ENCODE data around the gene RETREG3.
"Not testable (repeated sequence)": the region's sequence is repeated elsewhere in the genome, so short reads cannot be mapped to it uniquely, and the experiment has no call there.

RETREG3 gene

DNA sequence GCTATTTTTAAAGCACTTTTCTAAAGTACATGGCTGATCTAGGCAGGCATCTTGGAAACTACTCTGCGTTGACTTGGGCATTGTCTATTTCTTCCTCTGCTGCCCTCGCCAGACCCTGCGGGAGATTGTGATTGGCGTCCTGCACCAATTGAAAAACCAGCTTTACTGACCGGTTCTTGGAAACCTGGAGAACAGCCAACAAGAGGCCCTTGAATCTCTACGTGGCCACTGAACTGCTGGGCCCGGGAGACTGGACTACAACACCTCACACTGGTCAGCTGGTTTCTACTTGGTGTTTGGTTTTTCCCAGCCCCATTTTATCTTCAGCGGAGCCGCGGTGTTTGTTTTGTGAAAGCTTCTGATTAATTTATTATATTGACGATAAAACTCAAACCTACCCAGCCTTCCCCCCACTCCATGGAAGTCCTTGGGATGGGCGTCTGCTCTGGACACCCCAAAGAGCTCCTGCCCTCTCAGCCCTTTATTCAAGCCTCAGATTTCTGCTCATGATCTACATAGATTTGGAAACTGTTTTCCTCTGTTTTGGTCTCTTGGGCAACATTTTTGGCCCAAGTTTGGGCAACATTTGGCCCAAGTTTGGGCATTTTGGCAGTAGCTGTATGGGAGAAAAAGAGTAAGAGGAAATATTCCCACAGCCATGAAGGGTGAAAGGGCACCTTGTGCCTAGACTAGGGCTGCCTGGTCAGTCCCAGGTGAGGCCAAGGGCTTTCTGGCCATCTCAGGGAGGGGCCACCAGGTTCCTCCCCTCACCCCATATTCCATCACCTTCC, 37.5 kb downstream of the RETREG3 start:
- DNase-seq (ENCODE audit: low read depth in 2 of 2), result no peak

DNA sequence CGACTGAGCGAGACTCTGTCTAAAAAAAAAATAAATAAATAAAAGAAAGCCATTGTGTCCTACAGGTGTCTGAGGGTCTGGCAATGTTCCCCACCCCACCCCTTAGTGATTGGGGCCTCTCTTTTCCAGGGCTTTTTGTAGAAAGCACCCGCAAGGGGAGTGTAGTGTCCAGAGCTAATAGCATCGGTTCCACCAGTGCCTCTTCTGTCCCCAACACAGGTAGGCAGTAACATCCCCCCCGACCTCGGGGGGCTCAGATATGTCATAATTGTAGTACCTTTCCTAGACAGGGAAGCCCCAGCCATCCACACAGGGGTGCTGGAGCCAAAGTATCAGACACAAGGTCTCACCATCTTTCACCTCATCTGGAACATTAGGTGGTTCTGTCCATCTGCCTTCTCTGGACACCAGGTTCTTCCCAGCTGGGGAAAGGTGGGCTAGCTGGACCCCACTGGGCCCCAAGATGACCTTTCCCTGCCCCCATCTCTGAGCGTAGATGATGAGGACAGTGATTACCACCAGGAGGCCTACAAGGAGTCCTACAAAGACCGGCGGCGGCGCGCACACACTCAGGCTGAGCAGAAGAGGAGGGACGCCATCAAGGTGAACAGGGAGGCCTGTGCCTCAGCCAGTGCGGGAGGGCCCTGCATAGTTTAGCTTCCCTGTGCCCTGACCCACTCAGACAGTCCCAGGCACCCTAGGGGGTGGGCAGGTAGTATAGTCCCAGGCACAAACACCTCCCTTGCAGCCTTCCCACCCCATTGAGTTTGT, 40.6 kb downstream of the RETREG3 start:
- no peak for DNase-seq (ENCODE audit: low read depth in 2 of 2)

DNA sequence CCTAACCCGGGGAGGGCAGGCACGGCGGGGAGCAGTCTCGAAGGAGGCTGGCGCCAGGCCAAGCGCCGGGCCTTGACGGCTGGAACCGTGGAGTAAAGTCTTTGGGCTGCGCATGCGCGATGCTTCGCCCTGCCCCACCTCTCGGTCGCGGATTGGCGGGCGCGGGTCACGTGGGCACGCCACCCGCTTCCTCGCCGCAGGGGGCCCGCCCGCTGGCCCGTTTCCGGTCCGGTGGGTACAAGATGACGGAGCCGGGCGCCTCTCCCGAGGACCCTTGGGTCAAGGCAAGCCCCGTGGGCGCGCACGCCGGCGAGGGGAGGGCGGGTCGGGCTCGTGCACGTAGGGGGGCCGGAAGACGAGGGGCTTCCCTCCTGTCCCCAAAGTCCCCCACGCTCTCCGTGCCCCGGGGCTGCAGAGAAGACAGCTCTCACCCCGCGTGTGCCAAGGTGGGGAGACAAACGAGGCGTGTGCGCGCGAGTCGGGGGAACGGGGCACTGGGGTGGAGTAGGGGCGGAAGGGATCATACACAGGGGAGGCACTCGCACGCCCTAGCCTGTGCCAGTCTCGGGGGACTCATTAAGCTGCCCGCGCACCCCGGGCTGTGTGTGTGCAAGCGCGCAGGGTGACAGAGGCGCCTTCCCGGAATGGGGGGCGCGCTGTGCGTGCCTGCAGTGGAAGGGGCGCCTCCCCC, 42.1 kb downstream of the RETREG3 start, which contains the start of gene MLX:
Gene MLX, plus strand, starts transcription at position 218 of the 691 bp plus-strand sequence. Its CDS starts 25 bp downstream, at position 243.
- peak; percentile 90 to 92 for DNase-seq (ENCODE audit: low read depth in 2 of 2)

DNA sequence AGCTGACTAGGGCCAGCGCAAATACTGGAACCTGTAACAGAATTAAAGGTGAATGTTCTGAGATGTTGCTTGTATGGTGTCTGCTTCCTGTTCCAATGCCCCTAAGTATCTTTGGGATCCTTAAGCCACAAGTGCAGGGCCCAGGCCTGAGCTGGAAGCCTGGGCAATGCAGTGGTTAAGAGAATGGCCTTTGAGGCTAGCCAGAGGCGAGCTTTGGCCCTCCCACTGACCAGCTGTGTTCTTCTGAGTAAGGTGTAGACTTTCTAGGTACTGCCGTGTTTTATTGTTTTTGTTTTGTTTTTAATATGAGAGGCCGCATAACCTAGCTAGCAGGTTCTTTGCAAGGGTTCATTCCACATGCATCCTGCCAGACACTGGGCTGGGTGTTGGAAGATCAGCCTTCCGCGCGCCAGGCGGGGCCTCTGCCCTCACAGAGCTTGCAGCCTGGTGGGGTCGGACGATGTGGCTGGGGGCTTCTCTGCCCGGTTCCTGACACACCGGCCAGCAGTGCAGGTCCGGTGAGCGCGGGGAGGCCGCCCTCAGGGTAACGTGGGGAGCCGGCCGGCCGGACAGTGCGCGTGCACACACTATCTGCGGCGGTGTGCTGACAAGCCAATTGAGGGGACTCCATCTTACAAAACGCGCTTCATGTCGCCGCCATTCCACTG, 42.8 kb downstream of the RETREG3 start:
- DNase-seq (ENCODE audit: low read depth in 2 of 2), result no peak

DNA sequence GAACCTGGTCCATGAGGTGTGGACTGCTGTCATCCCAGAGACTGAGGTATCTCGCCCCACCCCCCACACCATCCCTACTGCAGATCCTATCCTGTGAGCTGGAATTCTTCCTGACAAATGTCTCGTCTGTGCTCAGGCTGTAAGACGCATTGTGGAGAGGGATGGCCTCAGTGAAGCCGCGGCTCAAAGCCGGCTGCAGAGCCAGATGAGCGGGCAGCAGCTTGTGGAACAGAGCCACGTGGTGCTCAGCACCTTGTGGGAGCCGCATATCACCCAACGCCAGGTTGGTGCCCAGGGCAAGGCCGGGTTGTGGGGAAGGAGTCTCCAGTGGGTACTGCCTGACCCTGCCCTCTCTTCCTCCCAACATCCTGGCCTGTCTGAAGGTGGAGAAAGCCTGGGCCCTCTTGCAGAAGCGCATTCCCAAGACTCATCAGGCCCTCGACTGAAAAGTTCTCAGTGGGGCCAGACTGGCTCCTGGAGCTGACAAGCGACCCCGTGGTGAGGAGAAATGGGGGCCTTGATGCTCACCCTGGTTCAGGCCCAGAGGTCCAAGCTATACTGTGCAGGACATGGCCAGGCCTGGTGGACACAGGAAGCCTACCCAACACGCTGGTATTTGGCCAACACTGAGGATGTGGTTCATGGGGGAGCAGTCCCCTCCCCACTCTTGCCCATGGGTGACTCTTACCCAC, 43.5 kb downstream of the RETREG3 start:
- DNase-seq (ENCODE audit: low read depth in 2 of 2), result no peak

DNA sequence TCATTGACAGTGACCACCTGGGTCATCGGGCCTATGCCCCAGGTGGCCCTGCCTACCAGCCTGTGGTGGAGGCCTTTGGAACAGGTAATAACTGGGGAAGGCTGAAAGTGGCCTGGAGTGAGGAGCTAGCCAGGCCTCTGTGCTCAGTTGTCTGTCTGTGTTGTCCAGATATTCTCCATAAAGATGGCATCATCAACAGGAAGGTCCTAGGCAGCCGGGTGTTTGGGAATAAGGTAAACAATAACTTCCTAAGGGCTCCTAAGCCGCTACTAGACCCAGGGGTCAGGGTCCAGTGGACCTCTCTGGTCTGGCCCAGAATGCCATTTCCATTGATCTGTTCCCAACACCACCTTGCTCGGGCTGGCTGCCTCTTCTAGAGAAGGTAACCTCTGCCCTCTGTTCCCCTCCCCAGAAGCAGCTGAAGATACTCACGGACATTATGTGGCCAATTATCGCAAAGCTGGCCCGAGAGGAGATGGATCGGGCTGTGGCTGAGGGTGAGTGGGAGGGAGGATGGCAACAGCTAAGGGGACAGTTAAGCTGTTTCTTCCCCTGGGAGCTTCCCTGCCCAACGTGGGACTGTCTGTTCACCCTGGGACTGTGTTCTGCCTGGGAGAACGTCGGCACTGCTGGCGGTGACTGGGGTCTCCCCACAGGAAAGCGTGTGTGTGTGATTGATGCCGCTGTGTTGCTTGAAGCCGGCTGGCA, 44.2 kb downstream of the RETREG3 start:
- DNase-seq (ENCODE audit: low read depth in 2 of 2), result no peak

DNA sequence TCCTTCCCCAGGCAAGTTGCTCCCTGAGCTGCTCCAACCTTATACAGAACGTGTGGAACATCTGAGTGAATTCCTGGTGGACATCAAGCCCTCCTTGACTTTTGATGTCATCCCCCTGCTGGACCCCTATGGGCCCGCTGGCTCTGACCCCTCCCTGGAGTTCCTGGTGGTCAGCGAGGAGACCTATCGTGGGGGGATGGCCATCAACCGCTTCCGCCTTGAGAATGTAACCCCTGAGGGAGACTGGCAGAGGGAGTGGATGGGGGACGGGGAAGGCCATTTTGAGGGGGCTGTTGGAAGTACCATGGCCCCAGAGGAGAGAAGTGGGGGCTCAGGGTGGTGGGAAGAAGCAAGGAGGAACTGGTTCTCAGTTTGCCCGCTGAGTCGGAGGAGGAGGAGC, 45.2 kb downstream of the RETREG3 start:
- no peak for DNase-seq (ENCODE audit: low read depth in 2 of 2)

DNA sequence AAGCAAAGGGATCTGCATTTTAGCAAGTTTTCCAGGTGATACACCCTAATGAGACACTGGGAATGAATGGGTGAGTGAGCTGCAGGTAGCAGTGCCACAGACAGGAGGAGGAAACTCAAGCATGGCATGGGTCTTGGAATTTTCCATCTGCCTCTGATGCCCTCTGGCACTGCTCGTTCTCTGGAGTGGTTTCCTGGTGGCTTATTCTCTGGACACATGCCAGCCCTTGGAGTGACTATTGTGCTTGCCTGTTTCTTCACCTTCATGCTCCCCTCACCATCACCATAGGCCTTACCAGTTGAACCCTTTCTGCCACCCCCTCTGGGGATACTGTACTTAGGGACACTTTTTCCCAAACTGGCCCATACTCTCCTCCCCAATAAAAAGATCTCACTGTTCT, 45.6 kb downstream of the RETREG3 start:
- no peak for DNase-seq (ENCODE audit: low read depth in 2 of 2)

DNA sequence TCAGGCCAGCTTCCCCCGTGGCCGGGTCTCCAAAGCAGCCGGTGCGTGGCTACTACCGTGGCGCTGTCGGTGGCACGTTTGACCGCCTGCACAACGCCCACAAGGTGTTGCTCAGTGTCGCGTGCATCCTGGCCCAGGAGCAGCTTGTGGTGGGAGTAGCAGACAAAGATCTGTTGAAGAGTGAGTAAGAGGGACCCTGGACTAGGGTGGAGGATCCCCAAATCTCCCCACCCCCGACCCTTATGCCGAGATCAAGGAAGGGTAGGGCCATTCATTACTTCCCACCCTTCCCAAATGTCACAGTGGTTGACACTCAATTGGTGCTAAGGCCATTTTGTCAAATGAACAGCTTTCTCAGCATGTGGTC, 46.0 kb downstream of the RETREG3 start:
- no peak for DNase-seq (ENCODE audit: low read depth in 2 of 2)

DNA sequence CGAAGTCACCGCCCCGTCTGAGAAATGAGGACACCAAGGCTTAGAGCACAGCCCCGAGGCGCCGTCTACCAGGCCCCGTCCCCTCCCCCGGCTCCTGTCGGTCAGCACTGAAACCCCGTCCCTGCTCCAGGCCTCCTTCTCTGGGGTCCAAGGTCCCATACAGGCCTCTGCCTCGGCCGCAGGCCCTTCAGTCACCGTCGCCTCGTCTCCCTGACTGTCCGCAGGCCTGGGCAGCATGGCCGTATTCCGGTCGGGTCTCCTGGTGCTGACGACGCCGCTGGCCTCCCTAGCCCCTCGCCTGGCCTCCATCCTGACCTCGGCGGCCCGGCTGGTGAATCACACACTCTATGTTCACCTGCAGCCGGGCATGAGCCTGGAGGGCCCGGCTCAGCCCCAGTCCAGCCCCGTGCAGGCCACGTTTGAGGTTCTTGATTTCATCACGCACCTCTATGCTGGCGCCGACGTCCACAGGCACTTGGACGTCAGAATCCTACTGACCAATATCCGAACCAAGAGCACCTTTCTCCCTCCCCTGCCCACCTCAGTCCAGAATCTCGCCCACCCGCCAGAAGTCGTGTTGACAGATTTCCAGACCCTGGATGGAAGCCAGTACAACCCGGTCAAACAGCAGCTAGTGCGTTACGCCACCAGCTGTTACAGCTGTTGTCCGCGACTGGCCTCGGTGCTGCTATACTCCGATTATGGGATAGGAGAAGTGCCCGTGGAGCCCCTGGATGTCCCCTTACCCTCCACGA, 46.6 kb downstream of the RETREG3 start:
- no peak for DNase-seq (ENCODE audit: low read depth in 2 of 2)

DNA sequence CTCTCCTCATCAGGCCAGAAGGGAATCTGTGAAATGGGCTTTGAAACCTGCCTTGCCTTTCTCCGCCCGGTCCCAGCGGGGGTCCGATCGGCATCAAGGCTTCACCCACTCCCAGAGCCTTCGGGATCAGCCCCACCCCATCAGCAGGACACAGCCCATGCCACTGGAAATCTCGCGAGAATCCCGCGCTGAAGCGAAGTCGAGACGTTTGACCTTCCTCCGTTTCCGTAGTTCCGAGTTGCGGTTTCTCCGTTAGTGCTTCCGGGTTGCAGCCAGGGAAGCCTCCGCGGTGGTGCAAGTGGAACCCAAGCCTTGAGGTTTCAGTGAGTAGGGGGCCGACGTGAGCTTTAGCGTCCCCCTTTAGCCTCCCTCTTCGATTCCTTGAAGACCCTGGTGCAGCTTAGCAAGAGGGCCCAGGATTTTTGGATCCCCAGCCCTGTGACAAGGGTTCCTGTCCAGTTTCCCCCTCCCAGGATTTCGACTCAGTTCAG, 47.2 kb downstream of the RETREG3 start, which contains the start of gene COASY:
Gene COASY, plus strand, starts transcription at position 252 of the 491 bp plus-strand sequence. CDS start 475 bp downstream, outside the sequence.
- DNase-seq (ENCODE audit: low read depth in 2 of 2), result peak; percentile 85 to 88

DNA sequence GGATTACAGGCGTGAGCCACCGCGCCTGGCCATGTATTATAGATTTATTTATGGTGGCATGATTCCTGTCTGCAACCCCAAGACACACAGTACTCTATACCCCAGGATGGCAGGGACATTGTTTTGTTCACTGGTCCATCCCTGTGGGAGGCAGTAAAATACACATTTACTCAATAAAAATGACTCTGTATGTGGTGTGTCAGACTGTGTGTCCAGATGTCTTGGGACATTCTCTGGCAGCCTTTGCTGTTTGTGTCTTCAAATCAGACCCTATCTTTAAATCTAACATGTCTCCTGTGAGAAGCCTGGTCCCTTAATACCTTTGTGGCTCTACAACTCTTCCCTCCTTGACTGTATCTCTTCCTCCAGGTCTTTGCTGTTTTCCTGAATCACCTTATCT, 48.9 kb downstream of the RETREG3 start:
- DNase-seq (ENCODE audit: low read depth in 2 of 2), result no peak

DNA sequence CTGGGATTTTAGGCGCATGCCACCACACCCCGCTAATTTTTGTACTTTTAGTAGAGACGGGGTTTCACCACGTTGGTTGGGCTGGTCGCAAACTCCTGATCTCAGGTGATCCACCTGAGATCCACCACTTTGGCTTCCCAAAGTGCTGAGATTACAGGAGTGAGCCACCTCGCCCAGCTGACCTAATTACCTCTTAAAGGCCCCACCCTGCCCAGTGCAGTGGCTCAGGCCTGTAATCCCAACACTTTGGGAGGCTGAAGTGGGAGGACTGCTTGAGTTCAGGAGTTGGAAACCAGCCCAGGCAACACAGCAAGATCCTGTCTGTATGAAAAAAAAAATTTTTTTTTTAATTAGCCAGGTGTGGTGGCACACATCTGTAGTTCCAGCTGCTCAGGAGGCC, 50.1 kb downstream of the RETREG3 start:
- no peak for DNase-seq (ENCODE audit: low read depth in 2 of 2)

DNA sequence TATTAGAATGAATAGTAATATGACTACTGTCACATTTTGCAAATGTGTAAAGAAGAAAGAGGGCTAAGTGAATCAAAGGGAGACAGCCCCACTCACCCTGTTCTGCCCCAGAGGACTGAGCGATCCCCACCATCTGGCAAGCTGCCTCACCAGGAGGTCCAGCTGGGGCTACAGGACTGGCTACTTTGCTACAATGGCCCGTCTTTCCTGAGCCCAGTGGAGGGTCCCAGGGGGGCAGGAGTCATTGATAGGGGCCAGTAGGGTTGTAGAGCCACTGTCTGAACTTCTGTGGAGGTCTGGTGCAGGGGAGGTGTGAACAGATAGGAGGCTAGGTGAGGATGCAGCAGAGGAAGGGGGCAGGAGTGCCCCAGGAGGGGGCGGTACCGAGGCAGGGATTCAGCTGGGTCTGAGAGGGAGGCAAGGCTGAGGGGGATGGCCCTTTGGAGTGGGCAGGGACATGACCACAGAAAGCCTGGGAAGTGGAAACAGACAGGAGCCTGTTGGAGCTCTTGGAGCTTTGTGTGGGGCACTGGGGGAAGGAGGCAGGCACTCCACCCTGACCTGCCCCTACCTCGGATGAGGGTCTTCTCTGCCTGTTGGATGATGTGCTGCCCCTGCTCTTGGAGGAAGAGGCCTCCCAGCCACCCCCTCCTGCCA, 53.1 kb downstream of the RETREG3 start:
- DNase-seq (ENCODE audit: low read depth in 2 of 2), result not testable (repeated sequence)

DNA sequence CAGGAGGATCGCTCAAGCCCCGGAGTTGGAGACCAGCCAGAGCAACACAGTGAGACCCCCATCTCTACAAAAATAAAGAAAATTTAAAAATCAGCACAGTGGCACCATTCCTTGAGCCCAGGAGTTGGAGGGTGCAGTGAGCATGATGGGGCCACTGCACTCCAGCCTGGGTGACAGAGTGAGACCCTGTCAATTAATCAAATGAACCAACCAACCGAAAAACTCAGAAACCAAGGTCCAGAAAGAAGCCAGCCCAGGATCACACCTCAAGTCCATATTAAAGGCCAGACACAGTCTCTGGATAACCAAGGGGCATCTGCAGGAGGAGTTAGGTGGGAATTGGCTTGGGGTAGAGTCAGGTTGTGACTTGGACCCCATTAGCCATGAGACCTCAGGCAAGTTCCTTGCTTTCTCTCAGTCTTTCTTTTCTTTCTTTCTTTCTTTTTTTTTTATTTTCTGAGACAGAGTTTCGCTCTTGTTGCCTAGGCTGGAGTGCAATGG, 54.0 kb downstream of the RETREG3 start:
- no peak for DNase-seq (ENCODE audit: low read depth in 2 of 2)

DNA sequence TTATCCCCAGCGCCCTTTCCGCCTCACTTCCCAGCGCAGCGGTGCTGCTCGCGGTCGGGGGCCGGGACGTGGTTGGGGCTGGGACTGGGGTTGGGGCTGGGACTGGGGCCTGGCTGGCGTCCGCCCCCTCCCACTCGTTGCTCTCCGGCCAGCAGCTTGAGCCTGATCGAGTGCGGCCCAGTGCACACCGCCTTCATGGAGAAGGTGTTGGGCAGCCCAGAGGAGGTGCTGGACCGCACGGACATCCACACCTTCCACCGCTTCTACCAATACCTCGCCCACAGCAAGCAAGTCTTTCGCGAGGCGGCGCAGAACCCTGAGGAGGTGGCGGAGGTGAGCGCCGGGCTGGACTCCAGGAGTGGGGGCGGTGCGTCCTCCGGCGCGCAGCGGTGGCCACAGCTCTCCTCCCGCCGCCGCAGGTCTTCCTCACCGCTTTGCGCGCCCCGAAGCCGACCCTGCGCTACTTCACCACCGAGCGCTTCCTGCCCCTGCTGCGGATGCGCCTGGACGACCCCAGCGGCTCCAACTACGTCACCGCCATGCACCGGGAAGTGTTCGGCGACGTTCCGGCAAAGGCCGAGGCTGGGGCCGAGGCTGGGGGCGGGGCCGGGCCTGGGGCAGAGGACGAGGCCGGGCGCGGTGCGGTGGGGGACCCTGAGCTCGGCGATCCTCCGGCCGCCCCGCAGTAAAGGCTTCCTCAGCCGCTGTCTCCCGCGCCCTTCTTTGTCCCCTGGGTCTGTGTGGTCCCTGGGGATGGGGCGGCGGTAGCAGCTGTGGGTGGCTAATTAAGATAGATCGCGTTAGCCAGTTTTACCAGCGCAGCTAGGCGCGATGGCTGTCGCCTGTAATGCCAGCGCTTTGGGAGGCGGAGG, 54.7 kb downstream of the RETREG3 start:
- DNase-seq (ENCODE audit: low read depth in 2 of 2), result peak; percentile 79 to 82

DNA sequence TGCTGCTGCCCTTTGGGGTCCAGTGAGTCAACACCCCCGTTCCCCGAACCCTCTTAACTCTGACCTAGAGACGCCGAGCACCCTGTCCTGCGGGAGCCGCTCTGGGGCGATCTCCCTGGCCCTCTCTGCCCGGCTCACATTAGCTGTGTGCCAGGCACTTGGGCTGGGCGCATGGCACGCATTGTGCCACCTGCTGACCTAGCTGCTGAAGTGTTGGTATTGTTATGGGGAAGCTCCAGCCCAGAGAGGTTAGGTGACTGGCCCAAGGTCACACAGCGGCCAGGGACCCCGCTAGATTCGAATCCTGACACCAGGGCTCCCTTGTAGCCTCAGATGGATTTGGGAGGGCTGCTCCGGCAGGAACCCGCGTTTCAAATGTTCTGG, 55.3 kb downstream of the RETREG3 start:
- no peak for DNase-seq (ENCODE audit: low read depth in 2 of 2)

Data from stimulated activated CD8-positive, alpha-beta memory T cell treated with anti-CD3 and anti-CD28 coated beads, Interleukin-15, amount 100 ng/mL, for 48 hours (primary cell).